Measurements from ENCODE around the gene MUC20. TPM values are rescaled to one million over a fixed set of nuclear protein-coding genes. Genes with fewer than 3 reads are reported as not detected.
A peak's percentile ranks its signal among the peaks of the same experiment; 100 is the strongest.
"Not testable (repeated sequence)": the region's sequence is repeated elsewhere in the genome, so short reads cannot be mapped to it uniquely, and the experiment has no call there.

The MUC20 gene
- total and polyA plus RNA-seq, 11 donors, result 0.21 to 8.4 (median 3.2) TPM

GRCh38 chr3:195771646-195772300, 51.0 kb downstream of the MUC20 start:
- Histone ChIP-seq H3K36me3 (no peaks in the 10 kb centered on the region), H3K4me3 (no peak overlapping the region), H3K4me1 (no peaks in the 10 kb centered on the region), H3K27ac (no peak overlapping the region), H3K27me3 (no peaks in the 10 kb centered on the region), H3K9me3 (no peaks in the 10 kb centered on the region)
- ATAC-seq (no peak), DNase-seq (no peak)
- intact Hi-C loops (cut with DNase I), result no loop called here
- TF ChIP-seq CTCF (IDR thresholded peaks at IDR 0.05) (no peak), POLR2A (IDR thresholded peaks at IDR 0.05) (no peak)
- WGBS, 4 donors, result 83 to 95% (median 88%) methylated on average over 6 to 14 of the region's 14 CpGs

GRCh38 chr3:195773956-195774537, 53.3 kb downstream of the MUC20 start:
- H3K27ac ChIP-seq, result no peak overlapping the region
- no peaks in the 10 kb centered on the region for H3K9me3 ChIP-seq
- H3K4me1 ChIP-seq, result no peaks in the 10 kb centered on the region
- no peaks in the 10 kb centered on the region for H3K27me3 ChIP-seq
- intact Hi-C loops (cut with DNase I), result no loop called here
- no peak for TF ChIP-seq CTCF (IDR thresholded peaks at IDR 0.05)
- TF ChIP-seq POLR2A (IDR thresholded peaks at IDR 0.05), result no peak
- 82 to 89% (median 87%) methylated on average over 21 to 23 of the region's 23 CpGs for WGBS, 4 donors
- no peak overlapping the region for H3K4me3 ChIP-seq
- no peaks in the 10 kb centered on the region for H3K36me3 ChIP-seq
- ATAC-seq (no peak), DNase-seq (no peak)

GRCh38 chr3:195774917-195775316, 54.1 kb downstream of the MUC20 start:
- ATAC-seq (peak in 2 of 4 donors; percentile 45 to 50), DNase-seq (peak in 3 of 5 donors; percentile 38 to 55 (median 55))
- Histone ChIP-seq H3K36me3 (no peaks in the 10 kb centered on the region), H3K4me3 (no peak overlapping the region), H3K9me3 (no peaks in the 10 kb centered on the region), H3K4me1 (no peaks in the 10 kb centered on the region), H3K27me3 (no peaks in the 10 kb centered on the region), H3K27ac (no peak overlapping the region)
- intact Hi-C loops (cut with DNase I), result no loop called here
- TF ChIP-seq CTCF (IDR thresholded peaks at IDR 0.05), result peak in 11 of 12 donors; percentile 22 to 58 (median 38)
- TF ChIP-seq POLR2A (IDR thresholded peaks at IDR 0.05), result no peak
- 30 to 49% (median 33%) methylated on average over 13 of the region's 13 CpGs for WGBS, 4 donors

GRCh38 chr3:195777975-195778374, 57.2 kb downstream of the MUC20 start:
- no peaks in the 10 kb centered on the region for H3K4me1 ChIP-seq

DNA sequence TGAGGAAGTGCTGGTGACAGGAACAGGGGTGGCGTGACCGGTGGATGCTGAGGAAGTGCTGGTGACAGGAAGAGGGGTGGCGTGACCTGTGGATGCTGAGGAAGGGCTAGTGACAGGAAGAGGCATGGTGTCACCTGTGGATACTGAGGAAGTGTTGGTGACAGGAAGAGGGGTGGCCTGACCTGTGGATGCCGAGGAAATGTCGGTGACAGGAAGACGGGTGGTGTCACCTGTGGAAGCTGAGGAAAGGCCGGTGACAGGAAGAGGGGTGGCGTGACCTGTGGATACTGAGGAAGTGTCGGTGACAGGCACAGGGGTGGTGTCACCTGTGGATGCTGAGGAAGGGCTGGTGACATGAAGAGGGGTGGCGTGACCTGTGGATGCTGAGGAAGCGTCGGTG, 60.5 kb downstream of the MUC20 start:
- DNase-seq; H3K36me3 ChIP-seq; H3K9me3 ChIP-seq; H3K27me3 ChIP-seq; ATAC-seq; H3K4me1 ChIP-seq; H3K4me3 ChIP-seq; intact Hi-C loops (cut with DNase I); H3K27ac ChIP-seq: not testable (repeated sequence)
- 76 to 85% (median 82%) methylated on average over 12 of the region's 12 CpGs for WGBS, 4 donors

More at GRCh38 chr3:195777975-195778374, 57.2 kb downstream of the MUC20 start:
- WGBS, 4 donors, result 76 to 93% (median 80%) methylated on average over 11 of the region's 11 CpGs
- no peak overlapping the region for H3K27ac ChIP-seq
- intact Hi-C loops (cut with DNase I), result no loop called here
- H3K4me3 ChIP-seq, result no peak overlapping the region
- ATAC-seq, result no peak
- H3K36me3 ChIP-seq, result no peaks in the 10 kb centered on the region
- no peaks in the 10 kb centered on the region for H3K9me3 ChIP-seq
- TF ChIP-seq POLR2A (IDR thresholded peaks at IDR 0.05) (no peak), CTCF (IDR thresholded peaks at IDR 0.05) (no peak)
- no peak for DNase-seq
- no peaks in the 10 kb centered on the region for H3K27me3 ChIP-seq
